Nephron progenitor cell (in vitro differentiated cells): Measurements from ENCODE around the gene SLC16A13.
A peak's percentile ranks its signal among the peaks of the same experiment; 100 is the strongest.

Source experiments
- DNase-seq: peaks from one replicate; pipeline ENCODE4 v3.0.0; 2021
- H3K27ac Mint-ChIP-seq: 2 replicates; pipeline ENCODE4 v1.8.0; 2021; ENCODE audit warnings: mild to moderate bottlenecking, moderate library complexity, mixed read lengths
- H3K27me3 Mint-ChIP-seq: 2 replicates; pipeline ENCODE4 v1.8.0; 2021; ENCODE audit warnings: mild to moderate bottlenecking, low read depth, mixed read lengths; ENCODE audit not compliant: poor library complexity
- H3K36me3 Mint-ChIP-seq: 2 replicates; pipeline ENCODE4 v1.8.0; 2021; ENCODE audit warnings: low read depth, mixed read lengths
- H3K4me1 Mint-ChIP-seq: 2 replicates; pipeline ENCODE4 v1.8.0; 2021; ENCODE audit warnings: mixed read lengths
- H3K4me3 Mint-ChIP-seq: 2 replicates; pipeline ENCODE4 v1.8.0; 2021; ENCODE audit warnings: mild to moderate bottlenecking, moderate library complexity, mixed read lengths
- H3K9me3 Mint-ChIP-seq: 2 replicates; pipeline ENCODE4 v1.8.0; 2021; ENCODE audit warnings: mild to moderate bottlenecking, moderate library complexity, mixed read lengths
- CTCF ChIP-seq: fragments of 200-600 bp; sonication (generic); IDR thresholded peaks from 2 replicates; pipeline ENCODE4 v1.5.0; 2021; ENCODE audit warnings: antibody characterized with exemption

SLC16A13 gene

DNA sequence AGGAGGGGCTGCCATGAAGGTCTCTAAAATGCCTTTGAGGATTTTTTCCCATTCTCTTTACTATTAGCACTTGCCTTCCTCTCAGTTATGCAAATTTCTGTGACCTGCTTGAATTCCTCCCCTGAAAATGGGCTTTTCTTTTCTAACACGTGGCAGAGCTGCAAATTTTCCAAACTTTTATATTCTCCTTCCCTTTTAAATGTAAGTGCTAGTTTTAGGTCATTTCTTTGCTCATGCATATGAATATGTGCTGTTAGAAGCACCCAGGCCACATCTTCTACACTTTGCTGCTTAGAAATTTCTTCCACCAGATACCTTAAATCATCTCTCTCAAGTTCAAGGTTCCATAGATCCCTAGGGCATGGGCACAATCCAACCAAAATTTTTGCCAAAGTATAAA is 32.5 kb downstream of the SLC16A13 start:
- Mint-ChIP-seq H3K27ac (no peak overlapping the region), H3K4me3 (no peak overlapping the region), H3K36me3 (peaks cover 7% of the 10 kb centered on the region), H3K27me3 (peaks cover 8% of the 10 kb centered on the region), H3K4me1 (peaks cover 9% of the 10 kb centered on the region), H3K9me3 (peaks cover 28% of the 10 kb centered on the region)
- DNase-seq = no peak
- TF ChIP-seq CTCF = no peak

GRCh38 chr17:7070712-7071111 is 34.9 kb downstream of the SLC16A13 start:
- Mint-ChIP-seq H3K4me3 (no peak overlapping the region), H3K27me3 (peaks cover 8% of the 10 kb centered on the region), H3K27ac (no peak overlapping the region), H3K4me1 (no peaks in the 10 kb centered on the region), H3K36me3 (peaks cover 7% of the 10 kb centered on the region), H3K9me3 (peaks cover 28% of the 10 kb centered on the region)
- no peak for TF ChIP-seq CTCF
- DNase-seq = no peak

- no peak for TF ChIP-seq CTCF
- DNase-seq = no peak
- Mint-ChIP-seq H3K27ac (peak overlapping the region; percentile 57), H3K36me3 (peaks cover 7% of the 10 kb centered on the region), H3K4me3 (no peak overlapping the region), H3K9me3 (peaks cover 23% of the 10 kb centered on the region), H3K27me3 (peaks cover 8% of the 10 kb centered on the region), H3K4me1 (no peaks in the 10 kb centered on the region)
Observed at GRCh38 chr17:7072406-7072805, 36.6 kb downstream of the SLC16A13 start.

DNA sequence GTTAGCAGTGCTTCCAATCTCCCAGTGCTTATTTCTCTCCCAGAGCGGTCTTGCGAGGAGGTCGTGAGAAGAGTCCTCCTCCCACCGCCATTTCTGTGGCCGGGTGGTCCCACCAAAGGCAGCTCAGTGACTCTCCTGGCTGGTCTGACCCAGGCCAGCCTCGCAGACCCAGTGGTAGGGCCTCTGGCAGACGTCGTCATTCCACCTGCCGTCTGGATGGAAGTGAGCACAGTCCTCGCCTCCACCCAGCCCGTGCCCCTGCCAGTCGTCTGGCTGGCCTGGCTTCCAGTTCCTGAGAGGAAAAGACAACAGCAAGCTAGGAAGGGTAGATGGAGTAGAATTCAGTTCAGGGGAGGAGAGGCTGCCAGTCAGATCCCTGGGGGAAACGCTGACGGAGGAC is 39.1 kb downstream of the SLC16A13 start:
- DNase-seq = no peak
- Mint-ChIP-seq H3K36me3 (no peaks in the 10 kb centered on the region), H3K27me3 (peaks cover 8% of the 10 kb centered on the region), H3K4me3 (no peak overlapping the region), H3K4me1 (peaks cover 9% of the 10 kb centered on the region), H3K9me3 (peaks cover 14% of the 10 kb centered on the region), H3K27ac (no peak overlapping the region)
- TF ChIP-seq CTCF = no peak

GRCh38 chr17:7077911-7078546 is 42.2 kb downstream of the SLC16A13 start:
- Mint-ChIP-seq H3K4me3 (no peak overlapping the region), H3K9me3 (peaks cover 23% of the 10 kb centered on the region), H3K27ac (no peak overlapping the region), H3K4me1 (peaks cover 15% of the 10 kb centered on the region), H3K27me3 (no peaks in the 10 kb centered on the region), H3K36me3 (no peaks in the 10 kb centered on the region)
- no peak for DNase-seq
- TF ChIP-seq CTCF = no peak

- Mint-ChIP-seq H3K27me3 (no peaks in the 10 kb centered on the region), H3K4me3 (no peak overlapping the region), H3K4me1 (peaks cover 19% of the 10 kb centered on the region), H3K27ac (no peak overlapping the region), H3K36me3 (no peaks in the 10 kb centered on the region), H3K9me3 (peaks cover 23% of the 10 kb centered on the region)
- TF ChIP-seq CTCF = no peak
- DNase-seq = no peak
Observed at GRCh38 chr17:7078711-7079110, 42.9 kb downstream of the SLC16A13 start.
